GM18505 (cell line): ENCODE measurements around the gene PPP6R3.

ENCODE experiments used
- ATAC-seq: cut with Tn5 transposase; IDR thresholded peaks from one replicate; pipeline ENCODE4 v1.9.1; 2021; ENCODE audit not compliant: unreplicated experiment
- POLR2A ChIP-seq: IDR thresholded peaks from 4 replicates; pipeline ENCODE4 v1.6.1; 2011; ENCODE audit warnings: borderline replicate concordance; ENCODE audit not compliant: insufficient read depth, insufficient read length; ENCODE audit errors: extremely low read depth

Gene PPP6R3

DNA sequence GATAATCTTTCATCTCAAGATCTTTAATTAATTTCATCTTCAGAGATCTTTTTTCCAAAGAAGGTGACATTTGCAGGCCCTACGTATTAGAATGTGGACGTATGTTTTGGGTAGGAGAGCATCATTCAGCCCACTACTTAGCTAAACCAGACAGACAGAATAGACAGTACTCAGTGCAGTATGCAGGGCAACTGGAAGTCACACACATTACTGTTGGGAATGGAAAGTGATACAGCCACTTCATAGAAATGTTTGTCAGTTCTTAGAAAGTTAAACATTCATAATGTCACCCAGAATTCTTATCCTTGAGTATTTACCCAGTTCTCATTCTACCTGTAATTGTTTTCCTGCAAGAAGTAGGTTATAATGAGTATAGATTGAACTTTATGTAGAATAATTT is 102.9 kb downstream of the PPP6R3 start:
- TF ChIP-seq POLR2A: no peak
- ATAC-seq: no peak

GRCh38 chr11:68564261-68564660 is 103.7 kb downstream of the PPP6R3 start:
- no peak for TF ChIP-seq POLR2A
- no peak for ATAC-seq

GRCh38 chr11:68565768-68566167 is 105.2 kb downstream of the PPP6R3 start:
- no peak for TF ChIP-seq POLR2A

DNA sequence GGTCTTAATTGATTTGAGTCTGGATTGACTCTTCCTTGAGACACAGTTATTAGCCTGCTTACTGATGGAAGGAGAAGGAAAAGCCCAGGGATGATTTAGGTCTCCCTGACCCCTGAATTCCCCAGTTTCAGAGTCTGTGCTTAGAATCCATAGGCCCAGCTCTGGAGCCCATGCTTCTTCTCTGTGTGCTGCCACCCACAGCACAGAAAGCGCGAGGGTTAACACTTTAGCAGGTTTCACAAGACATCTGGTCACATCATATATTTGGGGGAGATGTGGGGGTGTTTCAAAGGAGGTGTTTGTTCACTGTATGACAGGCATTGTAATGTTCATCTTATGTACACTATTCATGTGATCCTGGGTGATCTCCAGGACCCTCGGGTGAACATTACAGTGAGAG is 107.0 kb downstream of the PPP6R3 start:
- no peak for TF ChIP-seq POLR2A
- ATAC-seq: no peak

More at GRCh38 chr11:68565768-68566167, 105.2 kb downstream of the PPP6R3 start:
- no peak for ATAC-seq

- ATAC-seq: peak; percentile 52
- TF ChIP-seq POLR2A: no peak
Observed at GRCh38 chr11:68569357-68569756, 108.8 kb downstream of the PPP6R3 start.

GRCh38 chr11:68570691-68571090 is 110.1 kb downstream of the PPP6R3 start:
- no peak for ATAC-seq
- no peak for TF ChIP-seq POLR2A

GRCh38 chr11:68574308-68574707 is 113.8 kb downstream of the PPP6R3 start:
- TF ChIP-seq POLR2A: no peak
- ATAC-seq: no peak

- no peak for TF ChIP-seq POLR2A
- no peak for ATAC-seq
Observed at GRCh38 chr11:68575025-68575665, 114.6 kb downstream of the PPP6R3 start.

DNA sequence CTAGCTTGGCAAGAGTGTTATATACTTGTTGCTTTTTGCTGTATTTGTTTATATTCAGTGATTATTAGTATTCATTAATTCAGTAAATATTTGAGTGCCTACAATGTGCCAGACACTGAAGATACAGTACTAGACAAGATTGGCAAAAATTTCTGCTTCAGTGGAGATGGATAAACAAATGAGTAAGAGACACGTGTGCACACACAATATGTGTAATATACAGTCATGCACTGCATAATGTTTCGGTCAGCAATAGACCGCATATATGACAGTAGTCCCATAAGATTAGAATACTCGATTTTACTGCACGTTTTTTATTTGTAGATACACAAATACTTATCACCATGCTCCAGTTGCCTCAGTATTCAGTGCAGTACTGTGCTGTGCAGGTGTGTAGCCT is 118.9 kb downstream of the PPP6R3 start:
- TF ChIP-seq POLR2A: no peak
- ATAC-seq: no peak

DNA sequence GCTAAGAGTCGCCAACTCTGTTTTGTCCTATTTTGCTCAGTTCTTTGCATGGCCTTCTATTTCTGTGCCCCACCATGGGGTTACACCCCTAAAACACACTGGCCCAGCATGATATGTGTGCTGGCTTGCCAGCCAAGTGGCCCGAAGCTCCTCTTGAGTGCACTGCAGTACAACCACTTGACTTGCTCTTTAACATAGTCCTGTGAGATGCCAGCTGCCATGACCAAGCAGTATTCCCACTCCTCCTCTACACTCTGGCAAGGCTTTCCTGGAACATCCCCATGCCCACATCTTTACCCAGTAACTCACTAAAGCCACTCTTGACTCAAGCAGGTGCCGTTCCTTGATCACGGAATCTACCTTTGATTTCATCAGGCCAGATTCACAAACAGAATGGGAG is 120.9 kb downstream of the PPP6R3 start:
- TF ChIP-seq POLR2A: no peak
- ATAC-seq: no peak

GRCh38 chr11:68581901-68582300 is 121.3 kb downstream of the PPP6R3 start:
- no peak for ATAC-seq
- TF ChIP-seq POLR2A: no peak

DNA sequence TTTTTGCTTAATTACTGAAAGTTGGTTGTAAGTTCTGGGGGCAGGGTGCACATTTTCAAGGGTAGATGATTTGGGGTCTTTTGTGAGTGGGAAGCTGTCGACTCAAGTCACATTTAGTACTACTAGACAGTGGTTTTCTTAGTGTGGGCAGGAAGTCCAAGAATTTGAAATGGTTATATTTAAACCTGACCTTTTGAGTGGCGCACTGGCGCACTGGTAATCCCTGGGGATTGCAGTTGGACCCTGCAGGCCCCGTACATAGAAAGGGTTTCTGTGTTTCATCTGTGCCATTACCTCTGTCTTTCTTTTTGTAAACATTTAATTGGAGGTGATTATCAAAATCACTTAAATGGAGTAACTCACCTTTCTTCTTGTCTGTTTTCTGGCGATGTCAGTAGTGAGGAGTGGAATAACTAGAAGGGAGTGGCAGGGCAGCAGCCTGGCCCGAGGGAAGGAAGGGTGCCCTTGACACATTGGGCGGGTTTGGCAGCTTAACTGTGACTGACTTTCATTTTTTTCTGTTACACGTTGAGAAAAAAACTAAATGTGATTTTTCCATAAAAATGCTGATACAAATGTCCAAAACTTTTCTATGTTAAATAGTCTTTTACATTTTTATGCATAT is 122.0 kb downstream of the PPP6R3 start:
- TF ChIP-seq POLR2A: no peak

DNA sequence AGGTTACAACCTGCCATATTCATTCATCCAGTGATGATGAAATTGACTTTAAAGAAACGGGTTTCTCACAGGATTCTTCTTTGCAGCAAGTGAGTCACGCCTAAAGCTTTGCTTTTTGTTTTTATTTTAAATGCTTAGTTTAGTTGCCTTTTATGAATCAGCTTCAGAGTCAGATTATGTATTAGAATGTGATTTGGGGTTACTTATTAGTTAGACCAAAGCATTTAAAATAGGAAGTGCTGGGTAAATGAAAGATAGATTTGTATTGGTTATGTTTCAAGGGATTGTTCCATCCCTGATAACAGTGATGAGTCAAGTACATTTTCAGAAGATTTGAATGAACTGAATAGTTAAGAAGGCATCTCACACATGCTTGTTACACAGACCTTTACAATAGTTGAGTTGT is 122.5 kb downstream of the PPP6R3 start:
- TF ChIP-seq POLR2A: no peak
- no peak for ATAC-seq

More for the DNA sequence above, 122.0 kb downstream of the PPP6R3 start:
- ATAC-seq: no peak

DNA sequence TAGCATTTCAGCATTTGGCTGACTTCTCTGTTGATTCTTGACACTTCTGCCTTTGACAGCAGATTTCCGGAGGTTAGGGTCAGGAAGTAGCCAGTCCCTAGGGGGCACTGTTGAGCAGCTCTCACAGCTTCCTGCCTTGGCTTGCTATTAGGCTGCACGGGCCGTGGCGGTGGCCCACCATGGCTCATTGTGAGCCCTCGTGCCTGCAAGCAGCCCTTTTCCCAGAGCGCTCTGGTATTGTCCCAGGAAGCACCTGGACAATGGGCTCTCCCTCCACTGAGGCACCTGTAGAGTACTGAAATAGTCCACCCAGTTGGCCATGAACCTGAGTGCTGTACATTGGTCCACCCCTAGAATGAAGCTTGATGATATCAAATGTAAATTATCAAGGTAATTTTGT is 123.5 kb downstream of the PPP6R3 start:
- ATAC-seq: no peak
- no peak for TF ChIP-seq POLR2A
